Uterus (tissue), 4 donors: ENCODE measurements around the gene SUGP1. TPM values are rescaled to one million over a fixed set of nuclear protein-coding genes. Genes with fewer than 3 reads are reported as not detected.

Experiments used
- DNase-seq, 2 donors: peaks; one replicate each; pipeline ENCODE4 v3.0.0-alpha.2; 2019 to 2020
- H3K27ac ChIP-seq, 2 donors: fragments of 200-600 bp; sonication (generic); 1 replicate in 1 of 2; 2 replicates in 1 of 2; pipeline ENCODE4 v1.5.1; 2016 to 2018
- H3K27me3 ChIP-seq, 2 donors: fragments of 200-600 bp; sonication (generic); one replicate each; pipeline ENCODE4 v1.5.1; 2018 to 2019; ENCODE audit warnings: control low read depth in 1 of 2
- H3K36me3 ChIP-seq, 2 donors: fragments of 200-600 bp; sonication (generic); one replicate each; pipeline ENCODE4 v1.5.1; 2019; ENCODE audit warnings: control low read depth in 1 of 2
- H3K4me1 ChIP-seq, 2 donors: fragments of 200-600 bp; sonication (generic); one replicate each; pipeline ENCODE4 v1.5.1; 2018 to 2019; ENCODE audit warnings: control low read depth in 1 of 2
- H3K4me3 ChIP-seq, 2 donors: fragments of 200-600 bp; sonication (generic); 1 replicate in 1 of 2; 2 replicates in 1 of 2; pipeline ENCODE4 v1.5.1; 2018 to 2019; ENCODE audit warnings: mild to moderate bottlenecking in 1 of 2
- H3K9me3 ChIP-seq, 2 donors: fragments of 200-600 bp; sonication (generic); one replicate each; pipeline ENCODE4 v1.5.1; 2019; ENCODE audit warnings: control low read depth in 1 of 2
- POLR2A ChIP-seq, 2 donors: fragments of 450-650 bp; IDR thresholded peaks; one replicate each; pipeline ENCODE4 v1.6.1; 2016; ENCODE audit warnings: antibody characterized with exemption in 2 of 2, mild to moderate bottlenecking in 1 of 2, moderate library complexity in 1 of 2
- intact Hi-C: fragments of 100-400 bp; cut with DNase I; formaldehyde crosslinking; loops from one replicate; pipeline ENCODE4 v1.15.1; 2023; ENCODE audit warnings: low total_unique reads
- total RNA-seq, 4 donors: library from RNA; depleted of rRNA in 3 of 4; stranded (reverse); fragments of >200 nt in 3 of 4; gene quantifications; one replicate each; pipeline versions ENCODE4 v1.1.0 to v1.2.4, GENCODE V29; 2014 to 2023
- TF ChIP-seq, protein P1 (sequence below), 4 experiments: fragments of 200-600 bp in 2 of 4; fragments of 450-650 bp in 2 of 4; sonication (generic) in 2 of 4; IDR thresholded peaks; one replicate each; pipeline ENCODE4 v1.5.1; 2016 to 2019; ENCODE audit warnings: antibody characterized with exemption in 4 of 4, mild to moderate bottlenecking in 2 of 4, moderate library complexity in 1 of 4
- donor health status: DM: yes; HTN: yes; CAD: no.

The SUGP1 gene
- total RNA-seq, 4 donors from 2014 or later: 9.5 to 43.6 (median 14.0) TPM

DNA sequence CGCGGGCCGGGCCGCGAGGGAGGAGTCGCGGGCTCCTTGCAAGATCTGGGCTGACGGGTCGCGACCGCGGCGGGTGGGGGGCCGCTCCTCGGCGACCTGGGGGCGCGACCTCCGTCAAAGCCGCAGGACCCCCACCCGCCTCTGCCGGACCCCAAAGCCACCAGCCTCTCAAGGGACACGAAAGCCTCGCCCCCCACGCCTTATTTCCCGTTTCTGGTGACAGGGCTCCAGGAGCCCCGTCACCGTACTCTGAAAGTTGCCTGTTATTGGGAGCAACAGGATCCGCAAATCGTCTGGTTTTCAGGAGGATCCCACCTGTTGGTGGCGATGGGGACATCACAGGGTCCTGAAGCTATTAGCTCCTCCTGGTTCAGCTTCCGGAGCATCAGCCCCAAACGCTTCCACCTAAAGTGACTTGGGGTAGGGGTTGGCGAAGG lies 850 bp upstream of the SUGP1 start:
- TF ChIP-seq, protein P1, sequence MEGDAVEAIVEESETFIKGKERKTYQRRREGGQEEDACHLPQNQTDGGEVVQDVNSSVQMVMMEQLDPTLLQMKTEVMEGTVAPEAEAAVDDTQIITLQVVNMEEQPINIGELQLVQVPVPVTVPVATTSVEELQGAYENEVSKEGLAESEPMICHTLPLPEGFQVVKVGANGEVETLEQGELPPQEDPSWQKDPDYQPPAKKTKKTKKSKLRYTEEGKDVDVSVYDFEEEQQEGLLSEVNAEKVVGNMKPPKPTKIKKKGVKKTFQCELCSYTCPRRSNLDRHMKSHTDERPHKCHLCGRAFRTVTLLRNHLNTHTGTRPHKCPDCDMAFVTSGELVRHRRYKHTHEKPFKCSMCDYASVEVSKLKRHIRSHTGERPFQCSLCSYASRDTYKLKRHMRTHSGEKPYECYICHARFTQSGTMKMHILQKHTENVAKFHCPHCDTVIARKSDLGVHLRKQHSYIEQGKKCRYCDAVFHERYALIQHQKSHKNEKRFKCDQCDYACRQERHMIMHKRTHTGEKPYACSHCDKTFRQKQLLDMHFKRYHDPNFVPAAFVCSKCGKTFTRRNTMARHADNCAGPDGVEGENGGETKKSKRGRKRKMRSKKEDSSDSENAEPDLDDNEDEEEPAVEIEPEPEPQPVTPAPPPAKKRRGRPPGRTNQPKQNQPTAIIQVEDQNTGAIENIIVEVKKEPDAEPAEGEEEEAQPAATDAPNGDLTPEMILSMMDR (IDR thresholded peaks at IDR 0.05): no peak
- TF ChIP-seq POLR2A (IDR thresholded peaks at IDR 0.05): no peak
- intact Hi-C loops: no loop called here
- Histone ChIP-seq H3K27me3 (no peaks in the 10 kb centered on the region), H3K4me3 (peak overlapping the region; percentile 85 to 98), H3K27ac (peak overlapping the region; percentile 88 to 89), H3K36me3 (no peaks in the 10 kb centered on the region), H3K9me3 (no peaks in the 10 kb centered on the region), H3K4me1 (peaks cover 0 to 9% of the 10 kb centered on the region in 2 donors)
- no peak for DNase-seq

DNA sequence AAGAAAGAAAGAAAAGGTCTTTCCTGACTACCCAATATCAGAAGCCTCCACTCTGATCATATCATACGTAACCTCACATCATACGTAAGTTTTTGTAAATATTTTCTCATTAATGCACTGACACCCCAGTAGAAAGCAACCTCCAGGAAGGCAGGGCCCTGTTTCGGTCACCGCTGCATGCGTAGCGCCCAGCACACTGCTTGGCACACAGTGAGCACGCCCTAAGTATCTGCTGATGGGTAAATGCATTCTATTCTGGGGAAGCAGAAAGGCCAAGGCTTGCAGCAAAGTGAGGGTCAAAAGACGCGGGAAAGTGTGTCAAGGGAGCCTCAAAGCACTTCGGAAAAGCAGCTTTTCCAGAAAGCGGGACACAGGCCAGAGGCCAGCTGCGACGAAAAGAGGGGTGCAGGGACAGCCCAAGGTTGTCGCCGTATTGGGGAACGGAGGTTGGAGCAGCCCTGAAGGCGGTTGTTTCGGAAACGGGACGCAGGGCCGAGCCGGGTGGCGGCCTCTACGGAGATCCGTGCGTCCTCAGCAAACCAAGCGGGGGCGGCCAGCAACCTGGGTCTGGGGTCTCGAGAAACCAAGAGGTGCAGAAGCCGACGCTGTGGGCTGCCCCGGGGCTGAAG lies 463 bp downstream of the SUGP1 start:
- Histone ChIP-seq H3K9me3 (no peaks in the 10 kb centered on the region), H3K4me1 (peaks cover 0 to 9% of the 10 kb centered on the region in 2 donors), H3K27me3 (no peaks in the 10 kb centered on the region), H3K27ac (peak overlapping the region; percentile 88 to 89), H3K4me3 (peak overlapping the region; percentile 85 to 98), H3K36me3 (no peaks in the 10 kb centered on the region)
- TF ChIP-seq, protein P1 (IDR thresholded peaks at IDR 0.05): no peak
- no peak for TF ChIP-seq POLR2A (IDR thresholded peaks at IDR 0.05)
- no peak for DNase-seq
- intact Hi-C loops: no loop called here

- H3K4me3 ChIP-seq: no peak overlapping the region
- DNase-seq: no peak
- intact Hi-C loops: no loop called here
- no peaks in the 10 kb centered on the region for H3K36me3 ChIP-seq
- TF ChIP-seq POLR2A (IDR thresholded peaks at IDR 0.05): no peak
- TF ChIP-seq, protein P1 (IDR thresholded peaks at IDR 0.05): no peak
- no peaks in the 10 kb centered on the region for H3K9me3 ChIP-seq
- no peak overlapping the region for H3K27ac ChIP-seq
- no peaks in the 10 kb centered on the region for H3K27me3 ChIP-seq
- no peaks in the 10 kb centered on the region for H3K4me1 ChIP-seq
Measured at GRCh38 chr19:19316082-19316481, 4.2 kb downstream of the SUGP1 start.

DNA sequence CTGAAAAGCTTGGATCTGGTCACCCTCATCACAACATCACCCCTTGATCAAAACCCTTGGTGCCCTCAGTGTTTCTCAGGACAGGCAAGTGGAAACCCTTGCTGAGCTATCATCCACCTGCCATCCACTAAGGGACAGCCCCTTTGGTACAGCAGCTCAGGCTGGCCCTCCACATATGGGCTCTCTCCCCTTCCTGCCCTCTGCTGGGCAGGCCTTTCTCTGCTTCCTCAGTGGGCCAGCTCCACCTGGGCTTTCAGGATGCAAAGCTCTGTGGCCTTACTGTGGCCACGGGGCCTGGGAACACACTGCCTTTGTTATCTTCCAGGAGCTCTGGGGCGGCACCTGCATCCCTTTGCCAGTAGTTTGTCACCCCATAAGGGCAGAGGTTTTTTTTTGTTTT lies 4.9 kb downstream of the SUGP1 start:
- no peak for DNase-seq

GRCh38 chr19:19308373-19308772 lies 11.9 kb downstream of the SUGP1 start:
- Histone ChIP-seq H3K36me3 (no peaks in the 10 kb centered on the region), H3K4me3 (no peak overlapping the region), H3K27ac (no peak overlapping the region)

More for the DNA sequence above, 4.9 kb downstream of the SUGP1 start:
- Histone ChIP-seq H3K27me3 (no peaks in the 10 kb centered on the region), H3K4me1 (no peaks in the 10 kb centered on the region), H3K4me3 (no peak overlapping the region), H3K27ac (no peak overlapping the region), H3K9me3 (no peaks in the 10 kb centered on the region), H3K36me3 (no peaks in the 10 kb centered on the region)
- TF ChIP-seq POLR2A (IDR thresholded peaks at IDR 0.05): no peak
- TF ChIP-seq, protein P1 (IDR thresholded peaks at IDR 0.05): no peak
- intact Hi-C loops: no loop called here

More at GRCh38 chr19:19308373-19308772, 11.9 kb downstream of the SUGP1 start:
- TF ChIP-seq, protein P1 (IDR thresholded peaks at IDR 0.05): no peak
- TF ChIP-seq POLR2A (IDR thresholded peaks at IDR 0.05): no peak
- intact Hi-C loops: no loop called here
- Histone ChIP-seq H3K9me3 (no peaks in the 10 kb centered on the region), H3K4me1 (no peaks in the 10 kb centered on the region), H3K27me3 (no peaks in the 10 kb centered on the region)
- DNase-seq: no peak
